HepG2 (cell line): ENCODE data around the gene RNASE7. TPM values are rescaled to one million over a fixed set of nuclear protein-coding genes. Genes with fewer than 3 reads are reported as not detected.

Experiments
- AFF4 ChIP-seq: sonication (generic); formaldehyde crosslinking; IDR thresholded peaks from 2 replicates; pipeline ENCODE4 v1.4.0; 2020; ENCODE audit warnings: missing genetic modification reagents
- ARNT2 ChIP-seq: sonication (generic); formaldehyde crosslinking; IDR thresholded peaks from 2 replicates; pipeline ENCODE4 v1.8.0; 2022; ENCODE audit warnings: mild to moderate bottlenecking, low read depth, missing genetic modification reagents, moderate library complexity
- CENPBD1 ChIP-seq: sonication (generic); formaldehyde crosslinking; IDR thresholded peaks from 2 replicates; pipeline ENCODE4 v1.8.0; 2022; ENCODE audit warnings: missing genetic modification reagents, low read depth, mild to moderate bottlenecking, borderline replicate concordance
- CSRNP1 ChIP-seq: sonication (generic); formaldehyde crosslinking; IDR thresholded peaks from 2 replicates; pipeline ENCODE4 v1.8.1; 2023; ENCODE audit warnings: mild to moderate bottlenecking, missing genetic modification reagents
- KLF6 ChIP-seq: IDR thresholded peaks from 2 replicates; pipeline ENCODE4 v1.8.0; 2016; ENCODE audit warnings: missing biosample characterization, missing genetic modification reagents
- PAF1 ChIP-seq: IDR thresholded peaks from 2 replicates; pipeline ENCODE4 v1.6.1; 2016; ENCODE audit warnings: missing genetic modification reagents, missing compliant biosample characterization
- RAD21 ChIP-seq: fragments of 450-650 bp; formaldehyde crosslinking; IDR thresholded peaks from 2 replicates; pipeline ENCODE4 v1.5.0; 2020; ENCODE audit warnings: mild to moderate bottlenecking
- SCMH1 ChIP-seq: sonication (generic); formaldehyde crosslinking; IDR thresholded peaks from 2 replicates; pipeline ENCODE4 v1.9.0; 2021; ENCODE audit warnings: missing genetic modification reagents, mild to moderate bottlenecking, borderline replicate concordance
- SOX13 ChIP-seq, 3 experiments: fragments of 450-650 bp in 1 of 3; sonication (generic) in 1 of 3; formaldehyde crosslinking in 1 of 3; IDR thresholded peaks in 2 of 3; conservative IDR thresholded peaks in 1 of 3; 2 replicates each; pipeline versions ENCODE4 v1.5.0 to v1.6.1; 2016 to 2020; ENCODE audit warnings: antibody characterized with exemption in 1 of 3, mild to moderate bottlenecking in 1 of 3, missing compliant biosample characterization in 1 of 3, missing genetic modification reagents in 1 of 3, moderate library complexity in 1 of 3
- SRSF4 ChIP-seq: fragments of 200-400 bp; formaldehyde crosslinking; IDR thresholded peaks from one replicate; pipeline ENCODE4 v1.6.1; 2018; ENCODE audit warnings: mild to moderate bottlenecking, low read depth, low read length, moderate library complexity; ENCODE audit not compliant: poor library complexity, severe bottlenecking
- TIGD3 ChIP-seq: sonication (generic); formaldehyde crosslinking; IDR thresholded peaks from 2 replicates; pipeline ENCODE4 v1.5.1; 2020; ENCODE audit warnings: mild to moderate bottlenecking, missing genetic modification reagents, borderline replicate concordance
- TP53 ChIP-seq: sonication (generic); formaldehyde crosslinking; conservative IDR thresholded peaks from 2 replicates; pipeline ENCODE4 v1.4.0; 2020; ENCODE audit warnings: missing genetic modification reagents
- ZFP82 ChIP-seq: sonication (generic); formaldehyde crosslinking; IDR thresholded peaks from 2 replicates; pipeline ENCODE4 v1.5.1; 2020; ENCODE audit warnings: mild to moderate bottlenecking, missing genetic modification reagents, borderline replicate concordance
- ZNF362 ChIP-seq: sonication (generic); formaldehyde crosslinking; IDR thresholded peaks from 2 replicates; pipeline ENCODE4 v1.4.0; 2020; ENCODE audit warnings: missing genetic modification reagents, mild to moderate bottlenecking, borderline replicate concordance
- ZNF383 ChIP-seq: sonication (generic); formaldehyde crosslinking; IDR thresholded peaks from 2 replicates; pipeline ENCODE4 v1.4.0; 2020; ENCODE audit warnings: missing genetic modification reagents, mild to moderate bottlenecking, borderline replicate concordance
- ZNF556 ChIP-seq: sonication (generic); formaldehyde crosslinking; IDR thresholded peaks from 2 replicates; pipeline ENCODE4 v1.4.0; 2020; ENCODE audit warnings: mild to moderate bottlenecking, missing genetic modification reagents, borderline replicate concordance
- ZNF597 ChIP-seq: sonication (generic); formaldehyde crosslinking; IDR thresholded peaks from 2 replicates; pipeline ENCODE4 v1.5.0; 2020; ENCODE audit warnings: missing genetic modification reagents
- polyA plus RNA-seq, 8 experiments: library from polyadenylated mRNA; depleted of rRNA in 3 of 8; stranded (reverse) in 7 of 8; unstranded in 1 of 8; fragments of >200 nt; fragmentation: Illumina TruSeq in 4 of 8; extraction: Trizol in 4 of 8; gene quantifications; 2 replicates each; pipeline versions ENCODE4 v1.2.1 to v1.2.3, GENCODE V29; 2011 to 2016; ENCODE audit warnings: low read depth in 4 of 8, missing spikeins in 1 of 8, mixed read lengths in 1 of 8; ENCODE audit not compliant: insufficient read depth in 1 of 8
- total RNA-seq, 5 experiments: library from RNA; depleted of rRNA; stranded (reverse); fragments of >200 nt; fragmentation: Illumina TruSeq; extraction: Trizol; gene quantifications; 2 replicates each; pipeline ENCODE4 v1.2.3, GENCODE V29; 2016; ENCODE audit warnings: low read depth in 1 of 5

RNASE7 gene
- total and polyA plus RNA-seq, 2 of the 13 experiments (the other 11 are each of a cell fraction or from before 2014, with no cell fraction given): 0.04 TPM; not detected in 1

- TF ChIP-seq TIGD3 (CRISPR knock-in tag) (no peak), CSRNP1 (CRISPR knock-in tag) (peak; percentile 84; the same call in 1 of the 2 replicates), SCMH1 (CRISPR knock-in tag) (no peak), PAF1 (CRISPR knock-in tag) (no peak), ZFP82 (no peak), SOX13 (IDR thresholded peaks at IDR 0.05) (no peak; the same call in 1 of the 2 replicates), SOX13 (CRISPR knock-in tag; conservative IDR thresholded peaks at IDR 0.05 in 1 of 2, IDR thresholded peaks at IDR 0.05 in 1 of 2) (peak in 1 of 2 experiments; percentile 47; a peak in 2 of 4 replicates), ARNT2 (CRISPR knock-in tag) (peak; percentile 89), AFF4 (CRISPR knock-in tag) (0 out of 2 replicates have a peak, but pooled peaks have one; percentile 61), ZNF597 (CRISPR knock-in tag) (no peak), RAD21 (CRISPR knock-in tag) (peak; percentile 58), ZNF383 (CRISPR knock-in tag) (no peak), CENPBD1 (CRISPR knock-in tag) (no peak), SRSF4 (no peak), ZNF556 (no peak), ZNF362 (CRISPR knock-in tag) (0 out of 2 replicates have a peak, but pooled peaks have one; percentile 25), TP53 (peak; percentile 84; the same call in 1 of the 2 replicates), KLF6 (CRISPR knock-in tag) (no peak)
Measured at GRCh38 chr14:21024585-21025370, 17.4 kb upstream of the RNASE7 start, which contains the start of gene NDRG2 (continued).
